HG02938 (cell line): ENCODE measurements around the gene PRR20B.
"Not testable (repeated sequence)": the region's sequence is repeated elsewhere in the genome, so short reads cannot be mapped to it uniquely, and the experiment has no call there.

Source experiments
- ATAC-seq: cut with Tn5 transposase; IDR thresholded peaks from one replicate; pipeline ENCODE4 v1.9.1; 2021; ENCODE audit warnings: mild to moderate bottlenecking, moderate library complexity; ENCODE audit not compliant: unreplicated experiment

The PRR20B gene

GRCh38 chr13:57147188-57147587 is at the start of gene PRR20B:
TSS of gene PRR20B (plus strand) at chr13:57147488. CDS start at chr13:57147875, 387 bp downstream.
- ATAC-seq = not testable (repeated sequence)

DNA sequence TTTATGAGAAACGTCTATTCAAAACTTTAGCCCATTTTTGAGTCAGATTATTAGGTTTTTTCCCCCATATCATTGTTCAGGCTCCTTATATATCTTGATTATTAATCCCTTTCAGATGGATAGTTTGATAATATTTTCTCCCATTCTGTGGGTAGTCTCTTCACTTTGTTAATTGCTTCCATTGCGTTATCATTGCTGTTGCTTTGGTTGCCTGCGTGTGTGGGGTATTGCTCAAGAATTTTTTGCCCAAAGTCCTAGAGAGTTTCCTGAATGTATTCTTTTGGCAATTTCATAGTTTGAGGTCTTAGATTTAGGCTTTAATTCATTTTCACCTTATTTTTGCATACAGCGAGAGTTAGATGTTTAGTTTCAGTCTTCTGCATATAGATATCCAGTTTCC is 32.3 kb upstream of the PRR20B start:
- no peak for ATAC-seq

GRCh38 chr13:57123681-57124080 is 23.6 kb upstream of the PRR20B start:
- ATAC-seq = no peak

GRCh38 chr13:57128909-57129308 is 18.4 kb upstream of the PRR20B start:
- no peak for ATAC-seq

GRCh38 chr13:57136093-57136492 is 11.2 kb upstream of the PRR20B start:
- ATAC-seq = no peak

DNA sequence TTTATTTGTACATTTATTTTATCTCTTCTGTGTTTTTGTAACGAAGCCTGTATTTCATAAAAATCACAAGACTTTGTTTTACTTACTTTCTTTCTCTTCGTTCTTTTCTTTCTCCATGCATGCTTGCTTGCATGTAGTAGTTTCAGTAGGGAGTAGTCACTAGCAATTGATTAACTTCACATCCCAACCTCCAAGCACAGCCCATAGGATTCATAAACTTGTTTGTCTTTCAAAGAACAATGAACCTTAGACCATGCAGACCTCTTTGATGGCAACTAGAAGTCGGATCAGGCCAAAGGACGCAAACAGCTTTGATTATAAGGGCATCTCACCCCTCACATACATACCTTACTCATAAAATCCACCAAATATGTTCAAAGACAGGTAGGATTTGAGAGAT is 9.7 kb upstream of the PRR20B start:
- no peak for ATAC-seq

GRCh38 chr13:57138988-57139387 is 8.3 kb upstream of the PRR20B start:
- no peak for ATAC-seq

GRCh38 chr13:57139781-57140180 is 7.5 kb upstream of the PRR20B start:
- not testable (repeated sequence) for ATAC-seq

DNA sequence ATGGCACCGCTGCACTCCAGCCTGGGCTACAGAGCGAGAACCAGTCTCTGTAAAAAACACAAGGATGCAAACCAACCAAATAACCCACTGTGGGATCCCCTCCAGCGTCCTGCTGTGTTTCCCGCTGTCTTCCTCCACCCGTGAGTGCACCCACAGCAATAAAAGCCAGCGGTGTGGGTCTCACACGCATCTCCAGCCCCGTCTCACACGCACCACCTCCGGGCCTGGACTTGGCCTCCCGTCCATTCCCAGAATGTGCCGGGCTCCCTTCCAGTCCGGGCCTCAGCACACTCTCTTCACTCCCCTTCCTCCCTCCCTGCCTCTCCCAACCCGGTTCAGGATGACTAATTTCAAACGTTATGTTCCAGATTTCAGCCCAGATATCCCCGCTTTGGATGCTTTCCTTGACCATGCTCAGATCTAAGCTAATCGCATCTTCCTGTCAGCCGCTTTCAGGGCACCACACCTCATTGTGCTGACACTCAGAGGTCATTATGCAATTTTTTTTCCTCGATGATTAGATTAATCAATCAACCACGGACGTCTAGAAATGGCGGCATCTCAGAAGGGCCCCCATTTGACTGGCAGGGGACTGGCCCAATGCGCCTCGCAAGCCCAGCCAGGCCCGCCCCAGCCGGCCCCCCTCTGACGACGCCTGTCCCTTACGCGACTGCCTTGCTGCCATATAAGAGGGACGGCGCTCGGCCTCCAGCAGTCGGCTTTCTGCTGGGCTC is 6.9 kb upstream of the PRR20B start, which contains the start of gene PRR20A:
Gene PRR20A, plus strand, starts transcription at position 684 of the 734 bp plus-strand sequence. CDS start 387 bp downstream, outside the sequence.
- ATAC-seq = not testable (repeated sequence)

DNA sequence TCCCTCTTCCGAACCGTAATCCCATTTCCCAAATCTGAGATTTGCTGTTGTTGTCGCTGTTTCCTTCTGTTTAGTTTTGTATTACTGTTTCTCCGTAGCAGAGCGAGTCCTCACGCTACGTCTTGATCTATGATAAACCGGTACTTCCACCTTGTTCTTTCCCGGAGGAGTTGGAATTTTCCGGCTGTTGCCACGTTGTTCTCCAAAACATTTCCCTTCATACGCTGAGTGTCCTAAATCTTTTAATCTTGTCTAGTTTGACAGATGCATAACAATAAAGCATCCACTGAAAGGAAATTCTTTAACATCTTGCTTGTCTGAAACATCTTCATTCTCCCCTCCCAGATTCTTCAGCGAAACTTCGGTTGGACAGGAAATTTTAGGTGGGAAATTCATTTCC is 818 bp downstream of the PRR20B start:
- not testable (repeated sequence) for ATAC-seq

DNA sequence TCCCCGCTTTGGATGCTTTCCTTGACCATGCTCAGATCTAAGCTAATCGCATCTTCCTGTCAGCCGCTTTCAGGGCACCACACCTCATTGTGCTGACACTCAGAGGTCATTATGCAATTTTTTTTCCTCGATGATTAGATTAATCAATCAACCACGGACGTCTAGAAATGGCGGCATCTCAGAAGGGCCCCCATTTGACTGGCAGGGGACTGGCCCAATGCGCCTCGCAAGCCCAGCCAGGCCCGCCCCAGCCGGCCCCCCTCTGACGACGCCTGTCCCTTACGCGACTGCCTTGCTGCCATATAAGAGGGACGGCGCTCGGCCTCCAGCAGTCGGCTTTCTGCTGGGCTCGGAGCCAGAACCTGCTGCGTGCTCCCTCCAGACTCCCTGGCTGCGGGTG is 6.5 kb downstream of the PRR20B start, which contains the start of gene PRR20C:
Gene PRR20C, plus strand, starts transcription at position 301 of the 400 bp plus-strand sequence. CDS start 387 bp downstream, outside the sequence.
- not testable (repeated sequence) for ATAC-seq

DNA sequence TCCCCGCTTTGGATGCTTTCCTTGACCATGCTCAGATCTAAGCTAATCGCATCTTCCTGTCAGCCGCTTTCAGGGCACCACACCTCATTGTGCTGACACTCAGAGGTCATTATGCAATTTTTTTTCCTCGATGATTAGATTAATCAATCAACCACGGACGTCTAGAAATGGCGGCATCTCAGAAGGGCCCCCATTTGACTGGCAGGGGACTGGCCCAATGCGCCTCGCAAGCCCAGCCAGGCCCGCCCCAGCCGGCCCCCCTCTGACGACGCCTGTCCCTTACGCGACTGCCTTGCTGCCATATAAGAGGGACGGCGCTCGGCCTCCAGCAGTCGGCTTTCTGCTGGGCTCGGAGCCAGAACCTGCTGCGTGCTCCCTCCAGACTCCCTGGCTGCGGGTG is 13.0 kb downstream of the PRR20B start, which contains the start of gene PRR20D:
Gene PRR20D, plus strand, starts transcription at position 301 of the 400 bp plus-strand sequence. CDS start 387 bp downstream, outside the sequence.
- ATAC-seq = not testable (repeated sequence)

GRCh38 chr13:57166897-57167296 is 19.6 kb downstream of the PRR20B start, which contains the start of gene PRR20E:
TSS of gene PRR20E (plus strand) at chr13:57167197. CDS start at chr13:57167584, 387 bp downstream.
- not testable (repeated sequence) for ATAC-seq

- no peak for ATAC-seq
Observed at GRCh38 chr13:57191667-57192066, 44.4 kb downstream of the PRR20B start.
